ENCODE results near the gene INTS1. TPM values are rescaled to one million over a fixed set of nuclear protein-coding genes. Genes with fewer than 3 reads are reported as not detected.

The INTS1 gene
- total and polyA plus RNA-seq, 4 donors = 31.2 to 121 (median 46.0) TPM

- WGBS, 2 donors = 2% methylated on average over 36 of the region's 36 CpGs
- Histone ChIP-seq H3K27ac (ENCODE audit: low read depth in 1 of 2, low read length in 1 of 2) (peak overlapping the region; percentile 93 to 97), H3K27me3 (ENCODE audit: control insufficient read depth in 3 of 3, insufficient read depth in 3 of 3, low read length in 2 of 3) (peaks cover 0 to 12% (median 3%) of the 10 kb centered on the region in 3 donors), H3K4me3 (peak overlapping the region; percentile 73), H3K4me1 (ENCODE audit: control insufficient read depth in 5 of 5, insufficient read depth in 5 of 5, low read length in 5 of 5) (peaks cover 3 to 37% (median 21%) of the 10 kb centered on the region in 5 donors), H3K9me3 (ENCODE audit: control insufficient read depth in 4 of 4, insufficient read depth in 3 of 4, low read length in 3 of 4) (no peaks in the 10 kb centered on the region), H3K9ac (ENCODE audit: insufficient read depth in 1 of 2, low read length in 2 of 2) (peak overlapping the region in 1 of 2 donors; percentile 30), H3K36me3 (ENCODE audit: control insufficient read depth in 4 of 4, insufficient read depth in 4 of 4, low read length in 4 of 4) (peaks cover 0 to 2% (median 0%) of the 10 kb centered on the region in 4 donors)
- DNase-seq (peak; percentile 53 to 67 (median 63)), ATAC-seq (ENCODE audit: insufficient read depth, low FRiP score) (peak; percentile 48)
- TF ChIP-seq, protein P1, sequence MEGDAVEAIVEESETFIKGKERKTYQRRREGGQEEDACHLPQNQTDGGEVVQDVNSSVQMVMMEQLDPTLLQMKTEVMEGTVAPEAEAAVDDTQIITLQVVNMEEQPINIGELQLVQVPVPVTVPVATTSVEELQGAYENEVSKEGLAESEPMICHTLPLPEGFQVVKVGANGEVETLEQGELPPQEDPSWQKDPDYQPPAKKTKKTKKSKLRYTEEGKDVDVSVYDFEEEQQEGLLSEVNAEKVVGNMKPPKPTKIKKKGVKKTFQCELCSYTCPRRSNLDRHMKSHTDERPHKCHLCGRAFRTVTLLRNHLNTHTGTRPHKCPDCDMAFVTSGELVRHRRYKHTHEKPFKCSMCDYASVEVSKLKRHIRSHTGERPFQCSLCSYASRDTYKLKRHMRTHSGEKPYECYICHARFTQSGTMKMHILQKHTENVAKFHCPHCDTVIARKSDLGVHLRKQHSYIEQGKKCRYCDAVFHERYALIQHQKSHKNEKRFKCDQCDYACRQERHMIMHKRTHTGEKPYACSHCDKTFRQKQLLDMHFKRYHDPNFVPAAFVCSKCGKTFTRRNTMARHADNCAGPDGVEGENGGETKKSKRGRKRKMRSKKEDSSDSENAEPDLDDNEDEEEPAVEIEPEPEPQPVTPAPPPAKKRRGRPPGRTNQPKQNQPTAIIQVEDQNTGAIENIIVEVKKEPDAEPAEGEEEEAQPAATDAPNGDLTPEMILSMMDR (IDR thresholded peaks at IDR 0.05; ENCODE audit: control extremely low read depth, extremely low read depth) = no peak
Measured at GRCh38 chr7:1532456-1533254, 28.5 kb upstream of the INTS1 start.

DNA sequence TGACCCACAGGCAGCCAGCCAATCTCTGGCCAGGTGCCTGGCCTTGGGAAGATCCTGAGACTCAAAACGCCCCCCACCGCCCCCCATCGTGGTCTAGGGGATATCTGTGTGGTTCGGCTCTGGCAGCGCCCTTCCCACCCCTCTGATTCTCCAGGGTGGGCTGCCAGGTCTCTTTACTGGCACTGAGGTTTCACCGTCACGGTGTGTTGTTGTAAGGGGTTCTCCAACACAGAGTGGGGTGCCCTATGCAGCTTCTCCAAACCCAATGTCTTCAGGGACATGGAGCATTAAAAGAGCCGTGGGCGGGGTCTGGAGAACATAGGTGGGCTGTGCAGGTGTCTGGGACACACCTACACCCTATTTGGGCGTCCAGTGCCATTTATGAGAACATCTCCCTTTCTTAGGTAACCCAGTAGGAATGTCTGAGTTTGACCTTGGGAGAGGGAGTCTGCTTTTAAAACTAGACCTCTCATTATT is 27.8 kb upstream of the INTS1 start:
- H3K9ac ChIP-seq (ENCODE audit: insufficient read depth in 1 of 2, low read length in 2 of 2) = peak overlapping the region in 1 of 2 donors; percentile 49
- peaks cover 0 to 2% (median 0%) of the 10 kb centered on the region in 4 donors for H3K36me3 ChIP-seq (ENCODE audit: control insufficient read depth in 4 of 4, insufficient read depth in 4 of 4, low read length in 4 of 4)
- peak overlapping the region; percentile 93 for H3K27ac ChIP-seq (ENCODE audit: low read depth in 1 of 2, low read length in 1 of 2)
- ATAC-seq (ENCODE audit: insufficient read depth, low FRiP score) (no peak), DNase-seq (no peak)
- H3K4me1 ChIP-seq (ENCODE audit: control insufficient read depth in 5 of 5, insufficient read depth in 5 of 5, low read length in 5 of 5) = peaks cover 3 to 31% (median 16%) of the 10 kb centered on the region in 5 donors
- peak overlapping the region; percentile 73 for H3K4me3 ChIP-seq
- WGBS, 2 donors = 16 to 21% methylated on average over 10 of the region's 10 CpGs
- TF ChIP-seq, protein P1 (IDR thresholded peaks at IDR 0.05; ENCODE audit: control extremely low read depth, extremely low read depth) = no peak
- peaks cover 0 to 12% (median 3%) of the 10 kb centered on the region in 3 donors for H3K27me3 ChIP-seq (ENCODE audit: control insufficient read depth in 3 of 3, insufficient read depth in 3 of 3, low read length in 2 of 3)
- H3K9me3 ChIP-seq (ENCODE audit: control insufficient read depth in 4 of 4, insufficient read depth in 3 of 4, low read length in 3 of 4) = no peaks in the 10 kb centered on the region

GRCh38 chr7:1531263-1531978 is 27.2 kb upstream of the INTS1 start:
- peak overlapping the region in 1 of 2 donors; percentile 49 for H3K9ac ChIP-seq (ENCODE audit: insufficient read depth in 1 of 2, low read length in 2 of 2)
- peaks cover 3 to 25% (median 10%) of the 10 kb centered on the region in 5 donors for H3K4me1 ChIP-seq (ENCODE audit: control insufficient read depth in 5 of 5, insufficient read depth in 5 of 5, low read length in 5 of 5)
- H3K4me3 ChIP-seq = peak overlapping the region; percentile 73
- peaks cover 0 to 2% (median 0%) of the 10 kb centered on the region in 4 donors for H3K36me3 ChIP-seq (ENCODE audit: control insufficient read depth in 4 of 4, insufficient read depth in 4 of 4, low read length in 4 of 4)
- TF ChIP-seq, protein P1 (IDR thresholded peaks at IDR 0.05; ENCODE audit: control extremely low read depth, extremely low read depth) = no peak
- 1 to 2% methylated on average over 37 to 55 of the region's 55 CpGs for WGBS, 2 donors
- DNase-seq (peak; percentile 36 to 39 (median 39)), ATAC-seq (ENCODE audit: insufficient read depth, low FRiP score) (no peak)
- peak overlapping the region; percentile 93 for H3K27ac ChIP-seq (ENCODE audit: low read depth in 1 of 2, low read length in 1 of 2)
- peaks cover 0 to 16% (median 5%) of the 10 kb centered on the region in 3 donors for H3K27me3 ChIP-seq (ENCODE audit: control insufficient read depth in 3 of 3, insufficient read depth in 3 of 3, low read length in 2 of 3)
- peaks cover 0 to 2% (median 0%) of the 10 kb centered on the region in 4 donors for H3K9me3 ChIP-seq (ENCODE audit: control insufficient read depth in 4 of 4, insufficient read depth in 3 of 4, low read length in 3 of 4)

All from lung (tissue), 12 donors.